DOHH2 (cell line): ENCODE results near the gene GAB2.

Experiments used
- EZH2phosphoT487 ChIP-seq: fragments of 200-600 bp; sonication (generic); IDR thresholded peaks from 2 replicates; pipeline ENCODE4 v1.6.1; 2017; ENCODE audit warnings: borderline replicate concordance, mild to moderate bottlenecking, antibody characterized with exemption, low read length, moderate library complexity, mixed read lengths
- TF ChIP-seq, protein P1 (sequence below): fragments of 200-600 bp; sonication (generic); IDR thresholded peaks from one replicate; pipeline ENCODE4 v1.5.1; 2014; ENCODE audit warnings: antibody characterized with exemption, mild to moderate bottlenecking, low read depth, low read length; ENCODE audit not compliant: poor library complexity, severe bottlenecking

DNA sequence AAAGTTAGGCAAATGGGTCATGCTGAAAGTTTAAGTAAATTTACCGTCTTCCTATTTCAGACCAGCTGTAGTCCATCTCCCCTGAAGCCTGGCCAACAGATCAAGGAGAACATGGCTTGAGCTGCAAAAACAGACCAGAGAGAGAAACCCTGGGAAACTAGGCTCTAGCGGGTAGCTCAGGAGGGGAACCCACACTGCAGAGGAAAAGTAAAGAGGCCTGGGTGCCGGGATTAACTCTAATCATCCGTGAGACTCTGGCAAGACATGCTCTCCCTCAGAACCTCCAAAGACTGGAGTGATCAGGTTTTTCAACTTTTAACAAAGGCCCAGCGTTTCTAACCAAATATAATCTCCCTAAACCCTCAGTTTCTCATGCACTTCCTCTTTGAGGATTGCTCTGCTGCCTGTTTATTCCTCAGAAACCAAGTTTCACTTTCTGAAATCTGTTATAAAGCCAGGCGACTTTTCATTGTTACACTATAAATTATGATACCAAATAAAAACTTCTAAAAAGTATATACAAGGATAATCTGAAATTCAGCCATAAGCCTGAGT, 67.5 kb downstream of the GAB2 start:
- TF ChIP-seq, protein P1, sequence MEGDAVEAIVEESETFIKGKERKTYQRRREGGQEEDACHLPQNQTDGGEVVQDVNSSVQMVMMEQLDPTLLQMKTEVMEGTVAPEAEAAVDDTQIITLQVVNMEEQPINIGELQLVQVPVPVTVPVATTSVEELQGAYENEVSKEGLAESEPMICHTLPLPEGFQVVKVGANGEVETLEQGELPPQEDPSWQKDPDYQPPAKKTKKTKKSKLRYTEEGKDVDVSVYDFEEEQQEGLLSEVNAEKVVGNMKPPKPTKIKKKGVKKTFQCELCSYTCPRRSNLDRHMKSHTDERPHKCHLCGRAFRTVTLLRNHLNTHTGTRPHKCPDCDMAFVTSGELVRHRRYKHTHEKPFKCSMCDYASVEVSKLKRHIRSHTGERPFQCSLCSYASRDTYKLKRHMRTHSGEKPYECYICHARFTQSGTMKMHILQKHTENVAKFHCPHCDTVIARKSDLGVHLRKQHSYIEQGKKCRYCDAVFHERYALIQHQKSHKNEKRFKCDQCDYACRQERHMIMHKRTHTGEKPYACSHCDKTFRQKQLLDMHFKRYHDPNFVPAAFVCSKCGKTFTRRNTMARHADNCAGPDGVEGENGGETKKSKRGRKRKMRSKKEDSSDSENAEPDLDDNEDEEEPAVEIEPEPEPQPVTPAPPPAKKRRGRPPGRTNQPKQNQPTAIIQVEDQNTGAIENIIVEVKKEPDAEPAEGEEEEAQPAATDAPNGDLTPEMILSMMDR = no peak
- no peak for TF ChIP-seq EZH2phosphoT487
